HCT116 (cell line): Measurements from ENCODE around the gene CD40. TPM values are rescaled to one million over a fixed set of nuclear protein-coding genes. Genes with fewer than 3 reads are reported as not detected.

Source experiments
- ATAC-seq: fragments of 200-7000 bp; cut with Tn5 transposase; 2 replicates; pipeline ENCODE4 v1.9.1; 2020; ENCODE audit warnings: mild to moderate bottlenecking, moderate library complexity
- BruUV-seq: library from RNA; stranded (reverse); fragments of 400-500 nt; replicated peaks from 2 replicates; lab custom pipeline; 2021; lab: Mats Ljungman, UMichigan
- CTCF ChIA-PET: fragments of 300-600 bp; sonication (Branson Sonifier 250); formaldehyde crosslinking; loops from one replicate; lab custom pipeline; 2021; ENCODE audit warnings: antibody characterized with exemption; lab: Charles Lee
- POLR2A ChIA-PET: fragments of 300-600, 350-600 bp; sonication (Branson Sonifier 250); formaldehyde crosslinking; loops from one replicate; lab custom pipeline; 2021; ENCODE audit warnings: antibody characterized with exemption; lab: Charles Lee
- RAD21 ChIA-PET, 2 experiments: fragments of 300-600 bp; sonication (Branson Sonifier 250); formaldehyde crosslinking; loops; one replicate each; lab custom pipeline; 2023; ENCODE audit warnings: low total read pairs in 2 of 2; ENCODE audit not compliant: uncharacterized antibody in 2 of 2, unreplicated experiment in 2 of 2, low non-redundant PET in 1 of 2; lab: Charles Lee
- DNase-seq: peaks from one replicate; pipeline ENCODE4 v3.0.0-alpha.2; 2010; ENCODE audit warnings: low read depth, low spot score
- H2AFZ ChIP-seq: fragments of 200-600 bp; shearing (Covaris generic), sonication (generic); 2 replicates; pipeline ENCODE4 v1.6.1; 2017; ENCODE audit warnings: low read depth, mixed run types, mixed read lengths, antibody characterized with exemption, low read length; ENCODE audit not compliant: poor library complexity, severe bottlenecking
- H3K27ac ChIP-seq: 2 replicates; pipeline ENCODE4 v1.5.1; 2012; ENCODE audit warnings: low read depth, low read length
- H3K27me3 ChIP-seq: fragments of 200-600 bp; sonication (generic); 2 replicates; pipeline ENCODE4 v1.6.1; 2016; ENCODE audit warnings: mixed run types, low read length, mixed read lengths; ENCODE audit not compliant: insufficient read depth
- H3K36me3 ChIP-seq, 2 experiments: fragments of 200-500 bp in 1 of 2; fragments of 200-600 bp in 1 of 2; sonication (Bioruptor generic) in 1 of 2; sonication (generic) in 1 of 2; 2 replicates each; pipeline versions ENCODE4 v1.5.1 to v1.6.1; 2014 to 2016; ENCODE audit warnings: low read length in 2 of 2, inconsistent platforms in 1 of 2, mixed read lengths in 1 of 2, mixed run types in 1 of 2; ENCODE audit not compliant: insufficient read depth in 2 of 2, control insufficient read depth in 1 of 2
- H3K4me1 ChIP-seq, 2 experiments: fragments of 200-600 bp in 1 of 2; sonication (generic) in 1 of 2; 2 replicates each; pipeline versions ENCODE4 v1.5.1 to v1.6.1; 2012 to 2017; ENCODE audit warnings: low read length in 2 of 2, inconsistent platforms in 1 of 2, mild to moderate bottlenecking in 1 of 2, mixed read lengths in 1 of 2, mixed run types in 1 of 2, moderate library complexity in 1 of 2; ENCODE audit not compliant: insufficient read depth in 2 of 2, control insufficient read depth in 1 of 2
- H3K4me2 ChIP-seq: fragments of 200-600 bp; sonication (generic); 2 replicates; pipeline ENCODE4 v1.6.1; 2017; ENCODE audit warnings: mixed run types, low read length, mixed read lengths
- H3K4me3 ChIP-seq, 2 experiments: fragments of 200-600 bp in 1 of 2; sonication (generic) in 1 of 2; replicated peaks in 1 of 2; 2 replicates each; pipeline ENCODE4 v1.5.1; 2011 to 2016; ENCODE audit warnings: low read length in 2 of 2, control low read depth in 1 of 2, low read depth in 1 of 2, mild to moderate bottlenecking in 1 of 2, mixed read lengths in 1 of 2, mixed run types in 1 of 2
- H3K79me2 ChIP-seq: fragments of 200-600 bp; sonication (generic); 2 replicates; pipeline ENCODE4 v1.6.1; 2017; ENCODE audit warnings: mild to moderate bottlenecking, mixed run types, low read length, moderate library complexity, mixed read lengths; ENCODE audit not compliant: insufficient read depth
- H3K9ac ChIP-seq: fragments of 200-600 bp; sonication (generic); 2 replicates; pipeline ENCODE4 v1.6.1; 2016; ENCODE audit warnings: low read length, mixed read lengths
- H3K9me2 ChIP-seq: fragments of 200-600 bp; sonication (generic), shearing (Covaris generic); 2 replicates; pipeline ENCODE4 v1.6.1; 2017; ENCODE audit warnings: mixed run types, mild to moderate bottlenecking, moderate library complexity; ENCODE audit not compliant: insufficient read depth
- H3K9me3 ChIP-seq, 2 experiments: fragments of 200-500 bp in 1 of 2; fragments of 200-600 bp in 1 of 2; sonication (Bioruptor generic) in 1 of 2; sonication (generic) in 1 of 2; 2 replicates each; pipeline ENCODE4 v1.6.1; 2014 to 2017; ENCODE audit warnings: low read length in 2 of 2, mixed read lengths in 2 of 2, inconsistent platforms in 1 of 2, low read depth in 1 of 2, mild to moderate bottlenecking in 1 of 2, mixed run types in 1 of 2, moderate library complexity in 1 of 2; ENCODE audit not compliant: control insufficient read depth in 1 of 2, insufficient read depth in 1 of 2
- H4K20me1 ChIP-seq: fragments of 200-600 bp; sonication (generic), shearing (Covaris generic); 2 replicates; pipeline ENCODE4 v1.6.1; 2017; ENCODE audit warnings: mixed run types, mild to moderate bottlenecking, moderate library complexity; ENCODE audit not compliant: insufficient read depth
- CBX3 ChIP-seq: IDR thresholded peaks from 2 replicates; pipeline ENCODE4 v1.6.1; 2012; ENCODE audit warnings: low read depth
- CEBPB ChIP-seq: IDR thresholded peaks from 2 replicates; pipeline ENCODE4 v1.6.1; 2012; ENCODE audit warnings: low read depth
- ELF1 ChIP-seq: IDR thresholded peaks from 2 replicates; pipeline ENCODE4 v1.6.1; 2012; ENCODE audit warnings: low read depth, borderline replicate concordance
- EZH2 ChIP-seq: fragments of 200-600 bp; sonication (generic); IDR thresholded peaks from 2 replicates; pipeline ENCODE4 v1.6.1; 2017; ENCODE audit warnings: antibody characterized with exemption, mixed run types
- FOSL1 ChIP-seq: IDR thresholded peaks from 2 replicates; pipeline ENCODE4 v1.6.1; 2012; ENCODE audit warnings: low read depth
- JUND ChIP-seq: IDR thresholded peaks from 2 replicates; pipeline ENCODE4 v1.6.1; 2012
- POLR2A ChIP-seq: IDR thresholded peaks from 2 replicates; pipeline ENCODE4 v1.7.0; 2011; ENCODE audit warnings: borderline replicate concordance; ENCODE audit not compliant: insufficient read depth, insufficient read length; ENCODE audit errors: extremely low read depth
- POLR2AphosphoS5 ChIP-seq: IDR thresholded peaks from 2 replicates; pipeline ENCODE4 v1.6.1; 2011; ENCODE audit warnings: mild to moderate bottlenecking, low read depth, low read length, moderate library complexity
- RAD21 ChIP-seq: IDR thresholded peaks from 2 replicates; pipeline ENCODE4 v1.6.1; 2012; ENCODE audit warnings: low read depth, mild to moderate bottlenecking
- SP1 ChIP-seq: IDR thresholded peaks from 2 replicates; pipeline ENCODE4 v1.6.1; 2012; ENCODE audit warnings: low read depth
- SRF ChIP-seq: IDR thresholded peaks from 2 replicates; pipeline ENCODE4 v1.6.1; 2012; ENCODE audit warnings: low read depth
- TCF7L2 ChIP-seq: IDR thresholded peaks from 2 replicates; pipeline ENCODE4 v1.7.0; 2011; ENCODE audit warnings: borderline replicate concordance, inconsistent platforms; ENCODE audit not compliant: insufficient read depth, insufficient read length; ENCODE audit errors: extremely low read depth
- YY1 ChIP-seq: IDR thresholded peaks from 2 replicates; pipeline ENCODE4 v1.6.1; 2011; ENCODE audit warnings: low read length, low read depth, moderate library complexity, mild to moderate bottlenecking; ENCODE audit not compliant: insufficient replicate concordance; ENCODE audit errors: extremely low read depth
- ZFX ChIP-seq: fragments of 450-650 bp; IDR thresholded peaks from 2 replicates; pipeline ENCODE4 v1.6.1; 2017
- ZNF274 ChIP-seq: fragments of 200-500 bp; sonication (Bioruptor generic); IDR thresholded peaks from 2 replicates; pipeline ENCODE4 v1.6.1; 2014; ENCODE audit warnings: mild to moderate bottlenecking, low read depth, low read length, inconsistent platforms
- intact Hi-C: fragments of 100-400 bp; cut with micrococcal nuclease; formaldehyde crosslinking; loops from 2 replicates; pipeline ENCODE4 v1.10.0; 2022
- total RNA-seq: library from RNA; stranded (reverse); gene quantifications from one replicate; pipeline ENCODE4 v1.2.1, GENCODE V29; 2021; ENCODE audit not compliant: unreplicated experiment
- TF ChIP-seq, protein P1 (sequence below): IDR thresholded peaks from 2 replicates; pipeline ENCODE4 v1.6.1; 2012
- TF ChIP-seq, protein P2 (sequence below): IDR thresholded peaks from 2 replicates; pipeline ENCODE4 v1.6.1; 2011; ENCODE audit warnings: mild to moderate bottlenecking, low read length, moderate library complexity; ENCODE audit not compliant: insufficient replicate concordance; ENCODE audit errors: extremely low read depth
- TF ChIP-seq, protein P3 (sequence below), 3 experiments: fragments of 200-600 bp in 1 of 3; sonication (generic) in 1 of 3; IDR thresholded peaks in 2 of 3; conservative IDR thresholded peaks in 1 of 3; 2 replicates each; pipeline ENCODE4 v1.5.1; 2012 to 2017; ENCODE audit warnings: low read depth in 2 of 3, low read length in 2 of 3, antibody characterized with exemption in 1 of 3, borderline replicate concordance in 1 of 3, control low read depth in 1 of 3, mild to moderate bottlenecking in 1 of 3, mixed read lengths in 1 of 3, mixed run types in 1 of 3, moderate library complexity in 1 of 3; ENCODE audit not compliant: insufficient read depth in 1 of 3
- TF ChIP-seq, protein P4 (sequence below): IDR thresholded peaks from 2 replicates; pipeline ENCODE4 v1.6.1; 2012

Gene CD40
- total RNA-seq, 1 experiment from 2014 or later = 21.3 TPM

DNA sequence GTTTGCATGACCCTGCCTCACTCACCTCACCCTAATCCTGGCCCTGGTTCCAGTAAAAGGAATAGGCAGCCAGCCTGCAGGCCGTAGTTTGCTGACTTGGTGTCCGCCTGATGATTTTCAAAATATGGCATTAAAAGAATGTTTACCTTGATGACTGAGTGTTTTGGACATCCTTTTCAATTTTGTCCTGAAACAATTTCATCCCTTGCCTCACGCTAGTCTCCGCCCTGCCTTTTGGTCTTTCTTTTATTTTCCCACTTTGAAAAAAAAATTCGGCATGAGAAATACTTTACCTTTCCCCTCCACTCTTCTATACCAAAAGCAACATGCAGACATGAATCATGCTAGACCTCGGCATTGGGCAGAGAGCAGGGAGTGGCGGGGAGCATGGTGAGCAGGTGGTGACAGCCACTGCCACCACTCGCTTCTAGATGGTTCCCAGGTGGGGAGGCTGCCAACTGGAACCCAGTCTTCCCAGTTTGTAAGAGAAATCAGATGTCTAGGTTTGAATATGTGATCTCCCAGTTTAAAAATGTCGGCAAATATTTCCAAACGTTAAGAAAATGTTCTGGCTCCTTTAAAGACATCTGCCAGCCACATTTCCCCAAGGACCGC lies 9.4 kb downstream of the CD40 start:
- ATAC-seq (no peak), DNase-seq (no peak)
- ChIA-PET POLR2A (no interaction called here), CTCF (interaction anchor here (0.9 to 2.0 kb wide), 2 partner anchors 181 to 221 kb away, joined by 3 to 9 read pairs; partner anchors contain the start of gene CDH22), RAD21 (no interaction called here)
- no peak overlapping the region for H3K4me2 ChIP-seq
- TF ChIP-seq RAD21 = no peak
- TF ChIP-seq, protein P1, sequence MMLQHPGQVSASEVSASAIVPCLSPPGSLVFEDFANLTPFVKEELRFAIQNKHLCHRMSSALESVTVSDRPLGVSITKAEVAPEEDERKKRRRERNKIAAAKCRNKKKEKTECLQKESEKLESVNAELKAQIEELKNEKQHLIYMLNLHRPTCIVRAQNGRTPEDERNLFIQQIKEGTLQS = no peak
- no peak for TF ChIP-seq ZNF274
- TF ChIP-seq SP1 = no peak
- no peak for TF ChIP-seq POLR2AphosphoS5
- TF ChIP-seq TCF7L2 = no peak
- no peak for TF ChIP-seq EZH2
- TF ChIP-seq, protein P2, sequence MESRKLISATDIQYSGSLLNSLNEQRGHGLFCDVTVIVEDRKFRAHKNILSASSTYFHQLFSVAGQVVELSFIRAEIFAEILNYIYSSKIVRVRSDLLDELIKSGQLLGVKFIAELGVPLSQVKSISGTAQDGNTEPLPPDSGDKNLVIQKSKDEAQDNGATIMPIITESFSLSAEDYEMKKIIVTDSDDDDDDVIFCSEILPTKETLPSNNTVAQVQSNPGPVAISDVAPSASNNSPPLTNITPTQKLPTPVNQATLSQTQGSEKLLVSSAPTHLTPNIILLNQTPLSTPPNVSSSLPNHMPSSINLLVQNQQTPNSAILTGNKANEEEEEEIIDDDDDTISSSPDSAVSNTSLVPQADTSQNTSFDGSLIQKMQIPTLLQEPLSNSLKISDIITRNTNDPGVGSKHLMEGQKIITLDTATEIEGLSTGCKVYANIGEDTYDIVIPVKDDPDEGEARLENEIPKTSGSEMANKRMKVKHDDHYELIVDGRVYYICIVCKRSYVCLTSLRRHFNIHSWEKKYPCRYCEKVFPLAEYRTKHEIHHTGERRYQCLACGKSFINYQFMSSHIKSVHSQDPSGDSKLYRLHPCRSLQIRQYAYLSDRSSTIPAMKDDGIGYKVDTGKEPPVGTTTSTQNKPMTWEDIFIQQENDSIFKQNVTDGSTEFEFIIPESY = no peak
- no peak for TF ChIP-seq FOSL1
- no peak for TF ChIP-seq SRF
- no peak for TF ChIP-seq CBX3
- TF ChIP-seq JUND = no peak
- TF ChIP-seq ZFX = no peak
- TF ChIP-seq YY1 = no peak
- TF ChIP-seq, protein P3, sequence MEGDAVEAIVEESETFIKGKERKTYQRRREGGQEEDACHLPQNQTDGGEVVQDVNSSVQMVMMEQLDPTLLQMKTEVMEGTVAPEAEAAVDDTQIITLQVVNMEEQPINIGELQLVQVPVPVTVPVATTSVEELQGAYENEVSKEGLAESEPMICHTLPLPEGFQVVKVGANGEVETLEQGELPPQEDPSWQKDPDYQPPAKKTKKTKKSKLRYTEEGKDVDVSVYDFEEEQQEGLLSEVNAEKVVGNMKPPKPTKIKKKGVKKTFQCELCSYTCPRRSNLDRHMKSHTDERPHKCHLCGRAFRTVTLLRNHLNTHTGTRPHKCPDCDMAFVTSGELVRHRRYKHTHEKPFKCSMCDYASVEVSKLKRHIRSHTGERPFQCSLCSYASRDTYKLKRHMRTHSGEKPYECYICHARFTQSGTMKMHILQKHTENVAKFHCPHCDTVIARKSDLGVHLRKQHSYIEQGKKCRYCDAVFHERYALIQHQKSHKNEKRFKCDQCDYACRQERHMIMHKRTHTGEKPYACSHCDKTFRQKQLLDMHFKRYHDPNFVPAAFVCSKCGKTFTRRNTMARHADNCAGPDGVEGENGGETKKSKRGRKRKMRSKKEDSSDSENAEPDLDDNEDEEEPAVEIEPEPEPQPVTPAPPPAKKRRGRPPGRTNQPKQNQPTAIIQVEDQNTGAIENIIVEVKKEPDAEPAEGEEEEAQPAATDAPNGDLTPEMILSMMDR (IDR thresholded peaks at IDR 0.05 in 2 of 3, conservative IDR thresholded peaks at IDR 0.05 in 1 of 3; ENCODE audit: borderline replicate concordance in 1 of 3, insufficient read depth in 1 of 3, low read depth in 2 of 3, low read length in 2 of 3) = no peak
- TF ChIP-seq, protein P4, sequence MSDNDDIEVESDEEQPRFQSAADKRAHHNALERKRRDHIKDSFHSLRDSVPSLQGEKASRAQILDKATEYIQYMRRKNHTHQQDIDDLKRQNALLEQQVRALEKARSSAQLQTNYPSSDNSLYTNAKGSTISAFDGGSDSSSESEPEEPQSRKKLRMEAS = no peak
- no peak for TF ChIP-seq ELF1
- TF ChIP-seq POLR2A = no peak
- no peak for TF ChIP-seq CEBPB
- H3K79me2 ChIP-seq = no peaks in the 10 kb centered on the region
- no peaks in the 10 kb centered on the region for H3K9me2 ChIP-seq
- no peaks in the 10 kb centered on the region for H3K4me1 ChIP-seq
- H3K9me3 ChIP-seq = no peaks in the 10 kb centered on the region
- H3K27me3 ChIP-seq = 0 out of 2 replicates have a peak, but pooled peaks cover 12% of the 10 kb centered on the region
- H2AFZ ChIP-seq = no peak overlapping the region
- BruUV-seq = no TSS peak
- H3K9ac ChIP-seq = no peak overlapping the region
- no peaks in the 10 kb centered on the region for H4K20me1 ChIP-seq
- H3K36me3 ChIP-seq = peaks cover 3 to 17% of the 10 kb centered on the region in 2 experiments; a peak in 2 of 4 replicates
- intact Hi-C loops = no loop called here
- no peak overlapping the region for H3K27ac ChIP-seq
- no peak overlapping the region for H3K4me3 ChIP-seq
